GM19023 (cell line): ENCODE results near the gene PPP1R26.
"Not testable (repeated sequence)": the region's sequence is repeated elsewhere in the genome, so short reads cannot be mapped to it uniquely, and the experiment has no call there.

ENCODE experiments used
- ATAC-seq: cut with Tn5 transposase; IDR thresholded peaks from one replicate; pipeline ENCODE4 v1.9.1; 2021; ENCODE audit warnings: mild to moderate bottlenecking, moderate library complexity; ENCODE audit not compliant: unreplicated experiment

The PPP1R26 gene

DNA sequence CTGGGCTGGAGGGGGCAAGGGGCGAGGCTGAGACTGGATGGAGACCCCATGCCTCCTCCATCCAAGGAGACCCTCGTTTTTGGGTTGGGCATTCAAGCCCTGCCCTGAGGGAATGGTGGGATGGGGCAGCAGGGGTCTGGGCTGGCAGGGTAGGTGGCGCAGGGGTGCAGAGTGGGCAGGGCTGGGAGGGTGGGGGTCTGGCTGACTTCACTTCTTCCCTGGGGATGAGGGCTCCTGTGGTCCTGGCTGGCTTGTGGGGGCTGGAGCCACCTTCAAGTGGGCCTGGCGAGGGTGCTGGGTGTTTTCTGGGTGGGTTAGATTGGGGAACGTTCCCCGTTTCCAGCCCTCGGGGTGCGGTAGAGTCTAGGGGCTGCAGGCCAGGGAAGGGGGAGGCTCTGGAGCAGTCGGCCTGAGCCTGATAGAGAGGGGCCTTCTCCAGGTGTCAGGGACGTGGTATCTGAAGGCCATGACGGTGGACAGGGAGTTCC lies 42.1 kb downstream of the PPP1R26 start:
- ATAC-seq = no peak

DNA sequence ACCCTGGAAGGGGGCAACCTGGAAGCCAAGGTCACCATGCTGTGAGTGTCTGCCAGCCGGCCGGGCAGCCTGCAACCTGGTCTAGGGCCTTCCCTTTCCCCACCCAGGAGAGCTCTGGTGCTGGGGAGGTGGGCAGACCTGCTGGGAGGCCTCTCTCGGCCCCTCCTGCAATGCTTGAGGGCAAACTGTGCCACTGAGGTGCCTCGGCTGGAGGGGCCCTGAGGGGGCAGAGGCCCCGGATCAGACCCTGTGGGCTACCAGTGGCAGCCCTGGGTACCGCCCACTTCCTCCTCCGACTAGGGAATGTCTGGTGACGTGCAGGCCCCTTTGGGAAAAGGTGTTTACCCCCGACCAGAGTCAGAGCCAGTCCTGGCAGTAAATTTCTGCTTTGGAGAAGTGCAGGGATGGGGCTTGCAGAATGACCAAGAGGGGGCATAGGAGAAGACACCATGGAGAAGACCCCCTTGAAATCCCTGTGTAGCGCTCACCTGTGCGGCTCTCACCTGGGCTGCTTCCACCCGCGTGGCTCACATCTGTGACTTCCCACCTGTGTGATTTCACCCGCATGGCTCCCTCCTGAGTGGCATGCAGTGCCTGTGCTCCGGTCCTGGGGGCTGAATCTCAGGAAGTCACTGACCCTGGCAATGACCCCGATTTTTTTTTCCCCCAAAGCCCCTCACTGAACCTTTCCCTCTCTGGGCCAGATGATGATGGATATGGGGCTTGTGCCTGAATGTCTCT lies 42.7 kb downstream of the PPP1R26 start:
- no peak for ATAC-seq

DNA sequence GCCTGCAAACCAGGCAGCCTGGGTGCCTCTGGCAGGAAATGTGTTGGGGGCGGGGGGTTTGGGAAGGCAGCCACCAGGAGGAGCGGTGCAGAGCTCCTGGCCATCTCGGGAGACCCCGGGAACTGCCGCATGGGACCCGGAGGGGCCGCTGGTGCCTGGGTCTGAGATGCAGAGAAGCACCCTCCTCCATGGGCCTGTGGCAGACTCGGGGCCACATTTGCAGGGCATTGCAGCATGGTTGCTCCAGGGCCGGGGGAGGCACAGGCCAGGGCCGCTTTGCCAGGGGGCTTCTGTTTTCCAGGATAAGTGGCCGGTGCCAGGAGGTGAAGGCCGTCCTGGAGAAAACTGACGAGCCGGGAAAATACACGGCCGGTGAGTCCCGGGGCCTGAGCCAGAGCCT lies 43.3 kb downstream of the PPP1R26 start:
- no peak for ATAC-seq

DNA sequence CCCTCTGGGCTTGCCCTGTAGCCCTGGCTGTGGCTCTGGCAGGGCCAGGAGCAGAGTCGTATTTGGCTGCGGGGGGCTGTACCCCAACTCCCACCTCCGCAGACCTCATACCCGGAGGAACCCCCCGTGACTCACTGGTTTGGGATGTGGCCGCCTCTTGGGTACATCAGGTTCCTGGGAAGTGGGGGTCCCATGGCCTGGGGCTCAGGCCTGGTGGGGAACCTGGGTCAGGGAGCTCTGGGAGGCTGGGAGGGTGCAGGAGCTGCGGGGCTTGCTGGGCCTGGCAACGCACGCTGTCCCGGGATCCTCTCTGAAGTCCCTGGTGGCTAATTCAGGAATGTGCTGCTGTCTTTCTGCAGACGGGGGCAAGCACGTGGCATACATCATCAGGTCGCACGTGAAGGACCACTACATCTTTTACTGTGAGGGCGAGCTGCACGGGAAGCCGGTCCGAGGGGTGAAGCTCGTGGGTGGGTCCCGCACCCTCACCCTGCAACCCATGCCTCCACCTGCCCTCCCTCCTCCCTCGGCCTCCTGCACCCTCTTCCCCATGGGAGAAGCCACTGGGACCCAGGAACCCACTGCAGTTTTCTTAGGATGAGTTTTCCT lies 44.0 kb downstream of the PPP1R26 start:
- ATAC-seq = no peak

DNA sequence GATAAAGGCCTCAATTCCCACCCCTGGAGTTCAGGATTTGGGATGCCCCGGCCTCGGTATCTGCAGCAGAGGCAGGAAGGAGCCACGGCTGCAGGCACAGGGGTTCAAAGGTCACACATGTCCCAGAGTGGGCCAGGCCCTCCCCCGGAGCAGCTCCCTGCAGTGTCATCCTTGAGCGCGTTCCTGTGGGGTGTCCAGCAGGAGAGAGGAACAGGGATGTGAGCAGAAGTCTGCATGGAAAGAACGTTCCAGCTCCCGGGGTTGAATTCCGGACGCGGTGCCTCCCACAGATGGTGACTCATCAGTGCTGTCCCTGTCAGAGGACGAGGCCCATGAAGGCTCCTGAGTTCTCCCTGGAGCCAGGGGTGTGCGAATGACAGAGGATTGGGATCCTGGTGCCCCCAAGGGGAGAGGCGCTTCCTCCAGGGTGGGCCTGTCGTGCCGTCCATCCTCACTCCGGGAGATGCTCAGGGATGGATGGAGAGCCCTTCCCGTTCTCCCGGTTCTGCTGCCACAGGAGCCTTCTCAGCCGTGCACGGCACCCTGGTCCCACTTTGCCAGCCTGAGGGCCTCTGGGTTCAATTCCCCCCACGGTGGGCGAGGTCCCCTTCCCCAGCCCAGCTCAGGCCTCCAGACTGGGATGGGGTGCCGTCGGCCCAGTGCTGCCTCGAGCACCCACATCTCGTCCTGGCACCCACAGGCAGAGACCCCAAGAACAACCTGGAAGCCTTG lies 44.7 kb downstream of the PPP1R26 start:
- no peak for ATAC-seq

DNA sequence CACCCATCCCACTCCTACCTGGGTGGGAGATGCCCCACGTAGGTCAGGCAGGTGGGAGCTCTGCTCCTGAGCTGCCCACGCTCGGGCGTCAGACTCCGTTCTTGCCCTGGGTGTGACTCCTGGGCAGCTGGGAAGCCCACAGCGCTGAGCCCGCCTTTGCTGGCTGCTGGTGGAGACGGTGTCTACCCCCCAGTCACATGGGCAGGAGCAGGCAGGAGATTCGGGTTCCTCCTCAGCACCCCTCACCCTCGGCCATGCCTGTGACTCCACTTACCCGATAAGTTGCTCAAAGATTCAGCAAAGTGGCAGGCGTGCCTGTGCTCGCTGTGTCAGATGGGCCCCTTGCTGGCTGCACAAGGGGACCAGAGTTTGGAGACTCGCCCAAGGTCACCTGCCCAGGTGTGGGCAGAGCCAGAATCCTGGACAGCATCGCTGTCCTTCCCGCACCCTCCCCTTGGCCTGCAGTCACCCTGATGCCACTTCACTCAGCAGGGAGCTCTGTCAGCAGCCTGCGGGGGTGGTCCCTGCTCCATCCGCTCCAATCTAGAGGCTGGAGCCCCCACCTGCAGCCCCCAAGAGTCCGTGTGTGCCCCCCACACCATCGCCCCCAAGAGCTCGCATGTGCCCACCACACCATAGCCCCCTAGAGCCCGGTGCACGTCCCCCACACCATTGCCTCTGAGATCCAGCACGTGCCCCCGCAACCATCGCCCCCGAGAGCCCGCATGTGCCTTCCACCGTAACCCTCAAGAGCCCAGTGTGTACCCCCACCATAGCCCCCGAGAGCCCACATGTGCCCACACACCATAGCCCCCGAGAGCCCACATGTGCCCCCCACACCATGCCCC lies 45.9 kb downstream of the PPP1R26 start:
- ATAC-seq = no peak

DNA sequence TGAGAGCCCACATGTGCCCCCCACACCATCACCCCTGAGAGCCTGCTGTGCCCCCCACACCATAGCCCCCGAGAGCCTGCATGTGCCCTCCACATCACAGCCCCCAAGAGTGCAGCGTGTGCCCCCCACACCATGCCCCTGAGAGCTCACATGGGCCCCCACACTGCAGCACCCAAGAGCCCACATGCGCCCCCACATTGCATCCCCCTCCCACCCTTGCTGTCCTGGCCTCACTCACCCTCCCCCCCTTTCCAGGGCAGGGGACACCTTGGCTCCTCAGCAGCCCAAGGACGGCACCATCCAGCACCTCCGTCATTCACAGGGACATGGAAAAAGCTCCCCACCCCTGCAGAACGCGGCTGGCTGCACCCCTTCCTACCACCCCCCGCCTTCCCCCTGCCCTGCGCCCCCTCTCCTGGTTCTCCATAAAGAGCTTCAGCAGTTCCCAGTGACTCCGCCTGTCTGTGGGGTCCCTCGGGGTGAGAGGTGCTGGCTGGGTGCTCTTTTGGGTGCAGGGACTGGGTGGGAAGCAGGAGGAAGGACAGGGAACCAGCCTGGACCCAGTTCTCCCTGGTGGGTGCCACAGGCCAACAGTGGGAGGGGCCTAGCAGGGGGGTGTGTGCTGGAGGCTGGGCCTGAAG lies 46.6 kb downstream of the PPP1R26 start:
- ATAC-seq = no peak

DNA sequence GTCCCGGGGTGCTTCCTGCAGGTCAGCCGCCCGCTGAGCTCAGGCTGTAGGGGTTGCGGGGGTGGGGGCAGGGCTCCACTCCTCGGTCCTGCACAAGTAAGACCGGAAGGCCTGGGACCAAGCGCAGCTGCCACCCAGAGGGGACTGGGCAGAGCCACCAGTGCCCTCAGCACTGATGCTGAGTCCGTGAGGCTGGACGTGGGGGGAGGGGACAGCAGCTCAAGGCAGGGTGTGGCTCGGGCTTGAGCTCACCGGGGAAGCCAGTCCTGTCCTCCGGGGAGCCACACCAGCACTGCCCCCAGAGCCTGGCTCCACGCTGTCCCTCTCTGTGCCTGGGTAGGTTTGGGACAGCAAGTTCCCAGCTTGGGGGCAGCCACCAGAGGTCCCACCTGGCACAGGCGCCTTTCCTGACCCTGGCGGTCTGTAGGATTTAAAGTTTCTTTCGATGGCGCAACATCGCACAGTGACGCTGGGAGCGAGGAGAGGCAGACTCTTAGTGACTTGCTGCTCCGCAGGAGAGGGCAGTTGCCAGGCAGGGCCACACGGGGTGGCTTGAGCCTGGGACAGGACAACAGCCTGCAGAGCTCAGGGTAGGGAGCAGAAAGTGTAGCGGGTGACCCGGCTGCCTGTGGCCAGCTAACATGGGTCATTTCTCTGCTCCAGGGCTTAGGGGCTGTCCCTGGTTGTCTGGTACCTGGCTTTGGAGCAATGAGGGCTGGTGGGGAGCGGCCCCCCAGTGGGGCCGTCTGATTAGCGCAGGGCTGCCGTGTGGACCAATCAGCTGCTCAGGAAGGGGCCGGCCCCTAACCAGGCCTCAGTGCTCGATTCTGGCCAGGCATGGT lies 47.4 kb downstream of the PPP1R26 start:
- ATAC-seq = no peak

DNA sequence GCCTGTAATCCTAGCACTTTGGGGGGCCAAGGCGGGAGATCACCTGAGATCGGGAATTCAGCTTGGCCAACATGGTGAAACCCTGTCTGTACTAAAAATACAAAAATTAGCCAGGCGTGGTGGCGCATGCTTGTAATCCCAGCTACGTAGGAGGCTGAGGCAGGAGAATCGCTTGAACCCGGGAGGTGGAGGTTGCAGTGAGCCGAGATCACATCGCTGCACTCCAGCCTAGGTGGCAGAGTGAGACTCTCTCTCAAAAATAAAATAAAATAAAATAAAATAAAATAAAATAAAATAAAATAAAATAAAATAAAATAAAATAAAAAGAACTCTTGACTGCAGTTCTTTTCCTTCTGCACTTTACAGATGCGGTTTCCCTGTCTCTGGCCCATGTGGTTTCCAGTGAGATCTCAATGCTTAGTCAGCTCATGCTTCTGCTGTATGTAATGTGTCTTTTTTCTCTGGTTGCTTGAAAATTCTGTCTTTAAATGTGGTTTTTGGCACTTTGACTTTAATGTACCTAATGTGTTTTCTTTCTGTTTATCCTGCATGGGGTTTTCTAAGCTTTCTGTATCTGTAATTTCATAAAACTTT lies 49.4 kb downstream of the PPP1R26 start:
- not testable (repeated sequence) for ATAC-seq

DNA sequence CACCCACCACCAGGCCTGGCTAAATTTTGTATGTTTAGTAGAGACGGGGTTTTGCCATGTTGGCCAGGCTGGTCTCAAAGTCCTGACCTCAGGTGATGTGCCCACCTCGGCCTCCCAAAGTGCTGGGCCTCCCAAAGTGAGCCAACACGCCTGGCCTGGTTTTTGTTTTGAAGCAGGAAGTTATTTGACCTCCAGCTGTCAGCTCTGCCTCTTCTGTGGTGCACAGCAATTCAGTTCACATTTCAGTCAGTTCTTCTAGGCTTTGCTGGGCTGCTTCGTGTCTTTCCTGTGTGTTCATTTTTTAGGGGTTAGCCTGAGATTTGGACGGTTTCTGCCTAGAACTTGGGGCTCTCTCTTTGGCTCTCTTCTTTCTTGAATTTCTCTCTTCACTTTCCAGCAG lies 50.6 kb downstream of the PPP1R26 start:
- no peak for ATAC-seq

DNA sequence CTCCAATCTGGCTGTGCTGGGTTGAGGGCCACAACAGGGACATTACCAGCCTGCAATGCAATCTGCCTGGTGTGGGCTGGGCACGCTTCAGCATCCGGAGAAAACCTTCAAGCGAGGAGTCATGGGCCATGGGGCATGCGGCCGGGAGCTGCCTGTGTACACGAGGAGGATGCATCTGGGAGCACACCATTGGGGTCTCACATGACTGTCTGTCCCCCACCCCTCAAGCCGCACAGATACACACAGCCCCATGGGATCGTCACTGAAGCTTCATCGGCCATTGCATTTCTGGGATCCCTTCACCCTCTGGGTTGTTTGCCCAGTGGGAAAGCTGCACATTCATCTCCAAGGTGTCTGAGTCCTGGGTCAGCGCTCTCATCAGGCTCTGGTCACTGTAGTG lies 51.5 kb downstream of the PPP1R26 start:
- ATAC-seq = no peak

DNA sequence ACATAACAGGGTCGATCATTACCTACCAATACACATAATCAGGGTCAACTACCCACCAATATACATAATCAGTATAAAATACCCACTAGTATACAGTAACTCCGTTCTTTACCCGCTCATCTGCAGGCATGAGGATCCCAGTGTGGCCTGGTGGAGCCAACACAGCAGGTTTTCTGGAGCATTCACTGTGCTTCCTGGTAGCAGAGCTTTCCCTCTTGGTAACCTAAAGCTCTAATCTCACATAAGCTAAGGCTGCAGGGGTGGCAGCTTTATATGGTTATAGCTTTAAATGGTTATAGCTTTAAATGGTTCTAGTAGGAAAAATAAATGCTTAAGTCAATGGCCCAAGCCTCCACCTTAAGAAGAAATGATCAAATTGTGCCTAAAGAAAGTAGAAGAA lies 53.5 kb downstream of the PPP1R26 start:
- no peak for ATAC-seq

DNA sequence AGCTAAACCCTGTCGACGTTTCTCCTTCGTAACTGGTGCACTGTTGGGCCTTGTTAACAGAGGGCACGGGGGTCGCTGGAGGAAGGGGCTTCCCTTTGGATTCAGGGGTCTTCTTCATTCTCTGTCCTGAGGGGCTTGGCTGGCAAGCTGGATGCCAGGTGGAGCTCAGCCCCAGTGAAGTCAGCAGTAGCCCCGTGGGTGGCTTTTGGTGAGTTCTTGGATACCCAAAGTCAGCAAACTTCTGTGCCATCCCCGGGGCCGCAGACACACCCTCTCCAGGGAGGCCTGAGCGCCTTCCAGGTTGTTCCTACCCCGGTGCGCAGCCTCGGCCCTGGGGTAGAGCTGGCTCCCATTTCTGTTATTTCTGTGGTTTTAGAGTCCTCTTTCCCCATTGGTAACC lies 54.1 kb downstream of the PPP1R26 start:
- ATAC-seq = no peak

DNA sequence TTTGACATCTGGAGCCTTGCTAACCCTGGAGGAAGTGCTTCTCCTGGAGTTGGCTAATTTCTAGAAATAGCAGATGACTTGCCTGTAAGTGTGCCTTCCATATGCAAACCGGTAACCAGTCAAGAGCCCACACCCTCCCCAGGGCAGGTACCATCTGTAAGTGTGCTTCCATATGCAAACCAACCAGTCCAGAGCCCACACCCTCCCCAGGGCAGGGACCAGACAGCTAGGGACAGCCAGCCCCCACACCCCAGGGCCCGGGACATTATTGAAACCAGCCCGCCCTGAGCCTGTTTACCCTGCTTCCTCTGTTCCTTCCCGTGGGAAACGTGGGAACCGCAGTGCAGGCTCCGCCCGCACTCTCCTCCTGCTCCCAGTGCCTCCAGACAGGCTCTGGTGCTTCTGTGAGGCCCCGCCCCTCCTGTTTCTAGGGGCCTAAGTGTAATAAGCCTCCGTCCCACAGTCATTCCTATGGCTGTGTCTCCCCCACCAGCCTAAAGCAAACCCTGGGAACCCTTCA lies 54.7 kb downstream of the PPP1R26 start:
- not testable (repeated sequence) for ATAC-seq

DNA sequence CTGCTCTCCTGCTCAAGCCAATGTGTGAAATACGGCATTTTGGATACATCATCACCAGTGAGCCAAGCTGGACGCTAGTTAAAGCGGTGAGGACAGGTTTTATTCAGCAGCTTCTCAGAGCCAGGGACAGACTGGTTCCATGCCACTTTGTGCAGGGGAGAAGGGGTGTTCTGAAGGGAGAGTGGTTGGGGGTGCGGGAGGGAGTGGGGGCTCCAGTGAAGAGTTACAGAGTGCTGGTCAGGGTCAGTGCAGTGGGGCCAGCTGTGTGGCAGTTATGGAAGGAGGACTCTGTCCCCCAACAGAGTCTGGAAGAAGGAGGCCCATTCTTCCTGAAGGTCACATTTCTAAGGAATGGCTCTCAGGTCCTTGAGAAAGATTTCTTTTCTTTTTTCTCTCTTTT lies 55.2 kb downstream of the PPP1R26 start:
- not testable (repeated sequence) for ATAC-seq

DNA sequence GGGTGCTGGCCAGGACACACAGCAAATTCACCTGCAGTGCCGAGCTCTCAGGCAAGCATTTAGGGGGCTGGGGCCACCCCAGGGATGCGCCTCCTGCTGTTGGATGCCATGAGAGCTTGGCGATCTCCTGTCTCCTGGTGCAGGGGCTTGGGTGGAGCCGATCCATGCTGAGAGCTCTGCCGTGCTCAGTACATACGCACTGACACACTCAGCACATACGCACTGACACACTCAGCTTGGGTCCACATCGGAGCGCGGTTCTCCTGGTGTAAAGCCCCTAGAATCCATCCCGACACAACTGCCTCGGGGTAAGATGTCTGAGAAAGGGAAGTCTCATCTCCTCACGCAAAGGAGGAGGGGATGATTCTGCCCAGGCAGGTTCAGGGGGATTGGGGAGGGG lies 56.0 kb downstream of the PPP1R26 start:
- not testable (repeated sequence) for ATAC-seq

DNA sequence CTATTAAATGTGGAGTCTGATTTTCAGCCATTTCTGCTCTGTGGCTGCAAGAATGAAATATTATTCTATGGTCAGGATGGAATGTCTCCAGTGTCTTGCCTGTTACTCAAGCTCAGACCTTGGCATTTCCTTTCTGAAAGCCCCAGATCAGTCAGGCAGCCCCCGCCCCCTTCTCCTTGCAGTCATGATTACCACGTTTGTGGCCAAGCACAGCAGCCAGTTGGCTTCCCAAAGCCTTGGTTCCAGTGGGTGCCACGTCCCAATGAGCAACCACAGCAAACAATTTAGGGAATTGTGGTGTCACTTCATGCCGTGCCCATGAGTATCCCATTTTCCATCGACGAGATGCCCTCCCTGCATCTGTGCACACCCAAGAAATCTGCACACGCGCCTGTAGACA lies 56.6 kb downstream of the PPP1R26 start:
- ATAC-seq = no peak
